LNCAP (cell line): ENCODE measurements around the gene AEN.

Experiments
- CTCF ChIP-seq: fragments of 450-650 bp; IDR thresholded peaks from 2 replicates; pipeline ENCODE4 v1.5.1; 2017; ENCODE audit warnings: mild to moderate bottlenecking

AEN gene

GRCh38 chr15:88590759-88591158, 30.4 kb upstream of the AEN start:
- no peak for TF ChIP-seq CTCF

- TF ChIP-seq CTCF, result no peak
Observed at GRCh38 chr15:88591384-88591783, 29.8 kb upstream of the AEN start.

GRCh38 chr15:88603885-88604284, 17.3 kb upstream of the AEN start:
- TF ChIP-seq CTCF, result no peak

- TF ChIP-seq CTCF, result no peak
Observed at GRCh38 chr15:88604381-88605188, 16.6 kb upstream of the AEN start.

GRCh38 chr15:88605189-88606069, 15.7 kb upstream of the AEN start:
- no peak for TF ChIP-seq CTCF

- TF ChIP-seq CTCF, result no peak
Observed at GRCh38 chr15:88606070-88606794, 14.9 kb upstream of the AEN start.

GRCh38 chr15:88607951-88608350, 13.2 kb upstream of the AEN start:
- no peak for TF ChIP-seq CTCF
